Left ventricle myocardium inferior (tissue), 1 donor: Measurements from ENCODE around the gene UQCC2. TPM values are rescaled to one million over a fixed set of nuclear protein-coding genes. Genes with fewer than 3 reads are reported as not detected.

Experiments used
- DNase-seq: peaks from one replicate; pipeline ENCODE4 v3.0.0-alpha.2; 2020
- H3K27ac ChIP-seq: fragments of 200-600 bp; replicated peaks from 2 replicates; pipeline ENCODE4 v1.8.0; 2021
- H3K27me3 ChIP-seq: fragments of 200-600 bp; 2 replicates; pipeline ENCODE4 v1.8.0; 2021; ENCODE audit warnings: low read depth
- H3K36me3 ChIP-seq: fragments of 200-600 bp; 2 replicates; pipeline ENCODE4 v1.8.0; 2021
- H3K4me1 ChIP-seq: fragments of 200-600 bp; 2 replicates; pipeline ENCODE4 v1.8.0; 2021
- H3K4me3 ChIP-seq: fragments of 200-600 bp; 2 replicates; pipeline ENCODE4 v1.8.0; 2021; ENCODE audit warnings: mild to moderate bottlenecking, moderate library complexity
- H3K9me3 ChIP-seq: fragments of 200-600 bp; replicated peaks from 2 replicates; pipeline ENCODE4 v1.8.0; 2021
- intact Hi-C: fragments of 100-400 bp; cut with micrococcal nuclease; formaldehyde crosslinking; loops from one replicate; pipeline ENCODE4 v1.11.0; 2022
- total RNA-seq: library from RNA; stranded (reverse); fragmentation: NEBNext Ultra II Directional; extraction: Animal tissue kit (Norgen Biotek cat#: 25700); gene quantifications from one replicate; pipeline ENCODE4 v1.2.1, GENCODE V29; 2021
- TF ChIP-seq, protein P1 (sequence below): fragments of 200-600 bp; IDR thresholded peaks from 2 replicates; pipeline ENCODE4 v1.8.0; 2021; ENCODE audit warnings: antibody characterized with exemption, mild to moderate bottlenecking, borderline replicate concordance
- donor health status: DM: no; HTN: yes; CAD: no; lungs with severe emphysema.

UQCC2 gene
- total RNA-seq, 1 donor from 2014 or later = 199 TPM

DNA sequence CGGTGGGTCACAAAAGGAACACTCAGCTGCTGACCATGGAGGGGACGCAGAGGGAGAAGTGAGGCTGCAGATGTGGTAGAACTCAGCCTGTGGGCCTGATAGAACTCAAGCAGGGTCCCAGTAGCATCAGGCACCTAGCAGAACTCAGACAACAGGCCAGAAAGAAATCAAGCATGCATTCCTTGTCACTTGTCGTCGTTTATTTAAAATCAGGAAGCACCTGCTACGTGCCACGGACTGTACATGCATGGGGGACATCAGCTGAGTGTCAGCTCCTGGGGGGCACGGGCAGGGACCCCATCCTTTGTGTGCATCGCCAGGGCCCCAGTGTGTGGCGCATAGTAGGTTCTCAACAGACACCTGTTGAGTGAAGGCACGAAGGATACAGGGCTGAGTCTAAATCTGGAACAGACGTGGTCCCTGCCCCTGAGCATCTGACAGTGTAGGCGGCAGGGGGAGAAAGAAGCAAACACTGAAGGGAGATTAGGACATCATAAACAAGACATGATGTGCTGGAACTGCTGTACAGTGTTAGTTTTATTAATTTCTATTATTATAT lies 32.5 kb downstream of the UQCC2 start:
- H3K9me3 ChIP-seq = no peaks in the 10 kb centered on the region
- H3K27ac ChIP-seq = no peak overlapping the region
- no peak overlapping the region for H3K4me3 ChIP-seq
- H3K4me1 ChIP-seq = no peaks in the 10 kb centered on the region
- DNase-seq = no peak
- H3K27me3 ChIP-seq = no peaks in the 10 kb centered on the region
- TF ChIP-seq, protein P1, sequence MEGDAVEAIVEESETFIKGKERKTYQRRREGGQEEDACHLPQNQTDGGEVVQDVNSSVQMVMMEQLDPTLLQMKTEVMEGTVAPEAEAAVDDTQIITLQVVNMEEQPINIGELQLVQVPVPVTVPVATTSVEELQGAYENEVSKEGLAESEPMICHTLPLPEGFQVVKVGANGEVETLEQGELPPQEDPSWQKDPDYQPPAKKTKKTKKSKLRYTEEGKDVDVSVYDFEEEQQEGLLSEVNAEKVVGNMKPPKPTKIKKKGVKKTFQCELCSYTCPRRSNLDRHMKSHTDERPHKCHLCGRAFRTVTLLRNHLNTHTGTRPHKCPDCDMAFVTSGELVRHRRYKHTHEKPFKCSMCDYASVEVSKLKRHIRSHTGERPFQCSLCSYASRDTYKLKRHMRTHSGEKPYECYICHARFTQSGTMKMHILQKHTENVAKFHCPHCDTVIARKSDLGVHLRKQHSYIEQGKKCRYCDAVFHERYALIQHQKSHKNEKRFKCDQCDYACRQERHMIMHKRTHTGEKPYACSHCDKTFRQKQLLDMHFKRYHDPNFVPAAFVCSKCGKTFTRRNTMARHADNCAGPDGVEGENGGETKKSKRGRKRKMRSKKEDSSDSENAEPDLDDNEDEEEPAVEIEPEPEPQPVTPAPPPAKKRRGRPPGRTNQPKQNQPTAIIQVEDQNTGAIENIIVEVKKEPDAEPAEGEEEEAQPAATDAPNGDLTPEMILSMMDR = no peak
- H3K36me3 ChIP-seq = peaks cover 65% of the 10 kb centered on the region
- intact Hi-C loops = loop anchor here (10.0 kb wide), 1 partner anchor 94 kb away; the partner anchor contains the start of gene BAK1

DNA sequence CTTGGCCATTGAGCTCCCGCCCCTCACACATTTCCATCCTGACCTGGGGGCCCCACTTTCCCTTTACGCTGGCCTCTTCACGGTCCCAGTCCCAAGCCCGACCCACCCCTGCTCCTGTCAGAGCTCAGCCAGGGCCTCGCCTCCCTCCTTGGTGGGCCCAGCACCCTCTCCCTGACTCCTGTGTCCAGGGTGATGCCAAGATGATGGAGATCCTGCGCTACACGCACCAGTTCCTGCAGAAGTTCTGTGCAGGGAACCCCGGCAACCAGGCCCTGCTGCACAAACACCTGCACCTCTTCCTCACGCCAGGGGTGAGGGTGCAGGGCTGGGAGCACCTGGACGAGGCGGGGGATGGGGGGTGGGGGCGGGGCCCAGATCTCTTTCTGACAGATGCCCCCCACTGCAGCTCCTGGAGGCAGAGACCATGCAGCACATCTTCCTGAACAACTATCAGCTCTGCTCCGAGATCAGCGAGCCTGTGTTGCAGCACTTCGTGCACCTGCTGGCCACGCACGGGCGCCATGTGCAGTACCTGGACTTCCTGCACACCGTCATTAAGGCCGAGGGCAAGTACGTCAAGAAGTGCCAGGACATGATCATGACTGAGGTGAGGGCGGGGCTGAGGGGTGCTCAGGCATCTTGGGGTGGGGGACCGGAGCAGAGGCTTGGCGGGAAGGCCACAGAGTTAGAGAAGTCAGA lies 33.1 kb downstream of the UQCC2 start:
- H3K9me3 ChIP-seq = no peaks in the 10 kb centered on the region
- DNase-seq = no peak
- H3K36me3 ChIP-seq = peaks cover 65% of the 10 kb centered on the region
- H3K27me3 ChIP-seq = no peaks in the 10 kb centered on the region
- TF ChIP-seq, protein P1 = no peak
- no peak overlapping the region for H3K27ac ChIP-seq
- H3K4me3 ChIP-seq = no peak overlapping the region
- H3K4me1 ChIP-seq = peaks cover 1% of the 10 kb centered on the region
- intact Hi-C loops = loop anchor here (10.0 kb wide), 1 partner anchor 94 kb away; the partner anchor contains the start of gene BAK1

DNA sequence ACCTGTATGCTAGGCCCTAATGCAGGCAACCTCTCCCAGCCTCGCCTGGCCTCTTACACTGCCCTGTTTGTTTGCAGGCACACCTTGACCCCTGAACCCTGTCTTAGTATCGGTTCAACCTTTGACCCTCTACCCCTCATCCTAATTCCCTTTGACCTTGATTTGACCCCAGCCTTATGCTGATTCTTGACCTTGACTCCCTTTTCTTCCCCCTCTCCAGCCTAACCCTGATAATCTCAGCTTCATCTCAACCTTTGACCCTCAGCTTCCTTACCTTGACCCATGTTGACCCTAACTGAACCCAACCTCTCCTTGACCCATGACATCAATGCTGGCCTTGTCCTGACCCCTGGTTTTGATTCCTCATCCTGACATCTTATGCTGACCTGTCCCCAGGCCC lies 33.8 kb downstream of the UQCC2 start:
- no peak overlapping the region for H3K4me3 ChIP-seq
- no peak overlapping the region for H3K27ac ChIP-seq
- H3K9me3 ChIP-seq = no peaks in the 10 kb centered on the region
- TF ChIP-seq, protein P1 = no peak
- no peaks in the 10 kb centered on the region for H3K27me3 ChIP-seq
- no peak for DNase-seq
- peaks cover 63% of the 10 kb centered on the region for H3K36me3 ChIP-seq
- intact Hi-C loops = loop anchor here (10.0 kb wide), 1 partner anchor 93 kb away; the partner anchor contains the start of gene BAK1
- H3K4me1 ChIP-seq = peaks cover 8% of the 10 kb centered on the region

DNA sequence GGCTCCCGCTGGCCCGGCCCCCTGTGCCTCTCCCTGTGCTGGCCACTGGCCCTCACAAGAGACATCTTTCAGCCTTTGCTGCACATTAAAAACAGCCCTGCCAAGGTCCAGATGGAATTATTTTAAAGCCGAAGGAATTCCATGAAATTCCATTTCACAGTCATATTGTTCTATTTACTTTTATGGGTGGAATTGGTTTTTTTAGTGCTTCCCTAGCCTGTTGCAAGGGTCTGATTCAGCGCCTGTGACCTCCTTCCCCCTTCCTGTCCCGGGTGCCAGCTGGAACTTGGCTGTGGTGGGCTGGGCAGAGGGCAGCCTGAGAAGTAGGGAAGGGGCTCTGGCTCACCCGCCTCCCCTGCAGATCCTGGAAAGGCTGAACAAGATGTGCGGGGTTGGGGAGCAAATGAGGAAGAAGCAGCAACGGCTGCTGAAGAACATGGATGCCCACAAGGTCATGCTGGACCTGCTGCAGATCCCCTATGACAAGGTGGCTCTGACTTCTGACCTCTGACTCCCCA lies 34.3 kb downstream of the UQCC2 start:
- peaks cover 11% of the 10 kb centered on the region for H3K4me1 ChIP-seq
- peaks cover 59% of the 10 kb centered on the region for H3K36me3 ChIP-seq
- no peaks in the 10 kb centered on the region for H3K27me3 ChIP-seq
- H3K4me3 ChIP-seq = no peak overlapping the region
- TF ChIP-seq, protein P1 = no peak
- H3K9me3 ChIP-seq = no peaks in the 10 kb centered on the region
- DNase-seq = no peak
- intact Hi-C loops = loop anchor here (10.0 kb wide), 1 partner anchor 92 kb away; the partner anchor contains the start of gene BAK1
- H3K27ac ChIP-seq = no peak overlapping the region

DNA sequence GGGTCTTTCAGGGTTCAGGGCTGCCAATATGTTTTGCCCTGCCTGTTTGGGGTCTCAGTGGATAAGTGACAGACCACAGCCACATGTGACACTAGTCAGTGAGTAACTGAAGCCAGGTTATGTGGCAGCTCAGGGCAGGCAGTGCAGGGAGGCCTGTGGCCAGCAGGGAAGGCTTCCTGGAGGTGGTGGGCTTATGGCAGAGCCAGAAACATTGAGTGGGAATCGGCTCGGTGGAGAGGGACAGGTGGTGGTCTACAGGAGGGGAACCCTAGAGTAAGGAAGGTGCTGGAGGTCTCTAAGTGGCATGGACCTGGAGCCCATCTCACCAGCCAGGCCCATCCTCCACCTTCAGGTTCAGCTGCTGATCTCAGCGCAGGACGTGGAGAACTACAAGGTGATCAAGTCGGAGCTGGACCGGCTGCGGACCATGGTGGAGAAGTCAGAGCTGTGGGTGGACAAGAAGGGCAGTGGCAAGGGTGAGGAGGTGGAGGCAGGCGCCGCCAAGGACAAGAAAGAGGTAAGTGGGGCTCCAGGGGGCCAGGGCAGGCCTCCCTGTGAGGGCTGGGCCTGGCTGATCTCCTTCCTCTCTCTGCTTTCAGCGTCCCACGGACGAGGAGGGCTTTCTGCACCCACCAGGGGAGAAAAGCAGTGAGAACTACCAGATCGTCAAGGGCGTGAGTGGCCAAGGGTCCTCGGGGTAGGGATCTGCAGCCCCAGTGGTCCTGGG lies 34.9 kb downstream of the UQCC2 start:
- H3K36me3 ChIP-seq = peaks cover 54% of the 10 kb centered on the region
- TF ChIP-seq, protein P1 = no peak
- DNase-seq = no peak
- no peak overlapping the region for H3K4me3 ChIP-seq
- no peaks in the 10 kb centered on the region for H3K27me3 ChIP-seq
- H3K27ac ChIP-seq = no peak overlapping the region
- no peaks in the 10 kb centered on the region for H3K9me3 ChIP-seq
- intact Hi-C loops = loop anchor here (10.0 kb wide), 1 partner anchor 92 kb away; the partner anchor contains the start of gene BAK1
- peaks cover 11% of the 10 kb centered on the region for H3K4me1 ChIP-seq
